Measurements from ENCODE around the gene PTGR3.

The PTGR3 gene, protein sequence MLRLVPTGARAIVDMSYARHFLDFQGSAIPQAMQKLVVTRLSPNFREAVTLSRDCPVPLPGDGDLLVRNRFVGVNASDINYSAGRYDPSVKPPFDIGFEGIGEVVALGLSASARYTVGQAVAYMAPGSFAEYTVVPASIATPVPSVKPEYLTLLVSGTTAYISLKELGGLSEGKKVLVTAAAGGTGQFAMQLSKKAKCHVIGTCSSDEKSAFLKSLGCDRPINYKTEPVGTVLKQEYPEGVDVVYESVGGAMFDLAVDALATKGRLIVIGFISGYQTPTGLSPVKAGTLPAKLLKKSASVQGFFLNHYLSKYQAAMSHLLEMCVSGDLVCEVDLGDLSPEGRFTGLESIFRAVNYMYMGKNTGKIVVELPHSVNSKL

DNA sequence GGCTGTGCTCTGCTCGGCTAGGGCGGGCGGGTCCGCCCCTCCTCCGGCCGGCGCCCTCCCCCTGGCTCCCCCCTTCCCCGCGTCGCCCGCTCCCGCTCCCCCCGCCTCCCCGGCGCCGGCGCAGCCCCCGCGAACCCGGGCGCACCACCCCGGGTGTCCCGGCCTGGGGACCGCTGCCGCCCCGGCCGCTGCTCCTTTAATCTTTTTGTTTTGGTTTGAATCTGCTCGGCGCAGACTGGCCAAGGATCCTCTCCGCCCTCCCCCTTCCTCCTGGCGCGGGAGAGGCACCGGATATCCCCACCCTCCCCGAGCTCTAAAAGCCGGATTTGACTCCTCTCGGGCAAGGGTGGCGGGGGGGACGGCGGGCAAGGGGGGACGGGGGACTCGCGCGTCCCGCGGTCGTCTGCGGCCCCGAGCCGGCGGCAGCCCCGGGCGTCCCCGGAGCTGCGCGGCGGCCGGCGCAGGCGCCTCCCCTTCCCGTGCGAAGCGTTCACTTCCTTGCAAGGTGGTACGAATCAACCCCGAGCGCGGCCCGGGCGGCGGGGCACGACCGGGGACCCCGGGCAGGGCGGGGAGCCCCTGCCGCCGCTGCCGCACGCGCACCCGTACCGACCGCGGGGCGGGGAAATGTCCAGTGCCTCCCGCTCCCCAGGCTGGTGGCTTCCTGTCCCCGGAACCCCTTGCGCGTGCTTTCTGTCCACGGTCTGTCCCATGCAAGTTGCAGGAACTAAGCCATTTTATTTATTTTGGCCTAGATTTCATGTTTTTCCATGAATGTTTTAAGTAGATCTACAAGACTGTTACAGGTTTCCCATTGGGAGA lies at the start of gene PTGR3:
Gene PTGR3 (minus strand): TSS at position 11 of the 822 bp plus-strand sequence. CDS start 81 bp downstream, outside the sequence.
- DNase-seq: peak; percentile 76

DNA sequence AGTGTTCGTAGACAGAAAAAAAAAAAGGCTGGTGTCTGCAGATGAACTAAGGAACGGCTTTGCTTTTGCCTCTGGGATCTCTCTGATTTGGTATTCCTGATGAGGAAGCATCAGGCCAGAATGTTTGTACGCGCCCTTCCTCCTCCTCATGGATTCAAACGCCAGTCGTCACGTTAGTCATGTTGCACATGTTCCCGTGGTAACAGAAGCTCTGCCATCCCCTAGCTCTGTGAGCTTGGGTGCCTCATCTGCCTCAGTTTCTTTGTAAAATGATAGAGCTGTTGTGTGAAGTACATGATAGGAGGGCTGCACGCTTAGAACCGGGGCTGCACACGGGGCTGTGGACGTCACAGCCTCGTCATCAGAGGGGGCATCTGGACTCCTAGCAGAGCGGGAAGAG lies 48.7 kb upstream of the PTGR3 start:
- no peak for DNase-seq

DNA sequence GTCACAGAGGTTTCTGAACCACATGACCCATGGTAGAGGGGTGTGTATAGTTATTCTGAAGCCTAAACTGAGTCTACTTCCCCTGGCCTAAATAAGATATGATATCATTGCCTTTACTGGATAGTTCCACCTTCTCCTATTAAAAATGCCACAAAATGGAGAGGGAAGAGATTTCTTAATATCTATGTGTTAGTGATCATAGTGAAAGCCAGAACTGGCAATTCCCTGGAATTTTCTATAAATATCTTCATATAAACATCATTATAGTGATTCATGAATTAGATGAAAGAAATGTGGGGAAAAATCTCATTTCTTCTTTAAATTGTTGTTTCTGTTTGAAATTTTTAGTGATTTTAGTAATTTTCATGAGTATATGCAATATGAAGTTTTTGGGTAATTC lies 47.4 kb upstream of the PTGR3 start:
- peak; percentile 26 for DNase-seq

DNA sequence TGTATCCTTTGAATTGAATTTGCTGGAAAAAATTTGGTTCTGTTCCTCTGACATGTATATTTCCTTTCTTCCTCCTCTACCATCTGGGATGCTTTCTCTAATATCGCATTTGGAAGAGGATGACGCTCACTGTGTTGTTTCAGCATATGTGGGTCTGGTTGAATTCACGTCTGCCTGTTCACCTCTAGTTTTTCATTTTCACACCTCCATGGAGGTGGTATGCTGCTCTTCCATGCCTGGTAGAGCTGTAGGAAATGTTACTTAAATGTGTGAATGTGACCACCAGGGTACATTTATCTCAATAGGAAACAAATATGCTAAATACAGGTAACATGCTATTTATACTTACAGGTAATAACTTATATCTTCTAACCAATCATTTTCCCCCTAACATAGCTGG lies 46.2 kb upstream of the PTGR3 start:
- no peak for DNase-seq

DNA sequence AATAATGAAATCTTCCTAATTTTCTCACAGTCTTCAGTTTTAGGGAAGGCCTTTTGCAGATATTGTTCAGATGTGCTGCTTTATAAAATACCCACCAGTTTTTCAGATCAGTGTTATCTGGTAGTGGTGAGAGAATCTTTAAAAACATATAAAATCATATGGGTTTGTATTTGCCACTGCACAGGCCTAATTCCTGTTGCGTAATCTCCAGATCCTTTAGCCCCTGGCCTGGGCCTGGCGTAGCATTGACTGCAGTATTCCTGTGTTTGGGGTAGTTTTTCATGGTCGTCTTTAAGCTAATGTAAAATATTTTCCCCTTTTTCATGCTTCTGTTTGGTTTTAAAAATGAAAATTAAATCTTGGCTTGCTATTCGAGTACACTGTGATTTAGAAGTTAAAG lies 44.8 kb upstream of the PTGR3 start:
- no peak for DNase-seq

DNA sequence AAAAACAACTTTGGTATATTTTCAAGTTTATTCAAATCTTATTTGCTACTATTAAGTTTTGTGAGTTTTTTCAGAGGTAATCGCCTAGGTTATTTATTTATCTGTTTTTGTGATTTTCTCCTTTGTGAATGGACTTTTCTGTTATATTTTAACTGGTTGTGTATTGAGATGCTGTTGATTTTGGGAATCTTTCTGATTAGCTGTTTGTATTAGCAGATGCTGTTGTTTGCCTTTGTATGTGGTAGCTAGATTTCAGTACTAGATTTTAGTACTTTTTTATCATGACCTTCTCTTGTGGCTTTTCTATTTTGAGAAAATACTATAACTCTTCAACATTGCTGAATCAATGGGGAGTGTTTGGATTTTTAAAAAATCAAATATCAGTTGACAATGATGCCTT lies 44.1 kb upstream of the PTGR3 start:
- no peak for DNase-seq

DNA sequence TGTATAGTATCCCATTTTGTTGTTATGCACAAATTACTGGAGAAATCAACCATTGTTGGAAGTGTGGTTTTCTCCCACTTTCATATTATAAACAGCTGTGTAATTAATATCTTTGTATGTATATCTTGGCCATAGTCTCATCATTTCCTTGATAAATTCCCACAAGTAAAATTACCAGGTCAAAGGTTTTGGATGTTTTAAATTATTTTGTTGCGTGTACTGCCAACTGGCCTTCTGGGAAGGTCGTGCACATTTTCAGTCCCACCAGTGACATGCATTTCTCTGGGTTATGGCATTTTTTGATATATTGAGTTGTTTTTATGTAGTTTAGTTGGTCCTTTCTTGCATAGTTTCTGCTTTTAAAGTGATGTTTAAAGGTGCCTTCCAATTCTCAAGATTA lies 43.2 kb upstream of the PTGR3 start:
- no peak for DNase-seq

DNA sequence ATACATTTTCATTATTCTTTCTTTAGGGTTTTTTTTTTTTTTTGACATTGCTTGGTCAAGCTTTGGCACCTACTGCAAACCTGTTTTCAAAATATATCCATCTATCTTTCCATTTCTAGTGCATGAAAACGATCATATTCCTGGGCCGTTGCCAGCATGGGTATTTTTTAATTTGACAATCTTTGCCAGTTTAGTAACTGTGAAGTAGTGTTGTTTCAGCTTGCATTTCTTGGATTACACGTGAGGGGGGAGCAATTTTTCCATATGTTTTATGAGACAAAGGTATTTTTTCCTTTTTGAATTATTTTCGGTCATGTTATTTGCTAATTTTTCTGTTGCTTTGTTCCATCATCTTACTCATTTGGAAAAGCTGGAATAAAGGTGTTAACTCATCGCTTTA lies 42.5 kb upstream of the PTGR3 start:
- no peak for DNase-seq

DNA sequence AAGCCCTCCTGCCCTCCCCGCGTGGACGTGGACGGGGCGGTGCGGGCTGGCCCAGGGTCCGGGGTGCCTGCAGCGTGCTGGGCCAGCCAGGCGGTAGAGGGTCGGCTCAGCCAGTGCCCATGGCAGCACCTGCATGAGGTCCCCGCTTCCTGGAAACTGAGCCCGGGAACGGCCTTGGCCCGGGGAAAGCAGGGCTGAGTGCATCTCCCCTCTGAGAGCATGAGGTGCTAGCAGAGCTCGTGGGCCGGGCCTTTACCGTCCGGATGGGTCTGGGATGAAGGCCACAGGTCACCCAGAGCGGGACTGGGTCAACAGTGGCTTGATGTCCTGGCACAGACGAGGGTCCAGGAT lies 41.5 kb upstream of the PTGR3 start:
- no peak for DNase-seq

DNA sequence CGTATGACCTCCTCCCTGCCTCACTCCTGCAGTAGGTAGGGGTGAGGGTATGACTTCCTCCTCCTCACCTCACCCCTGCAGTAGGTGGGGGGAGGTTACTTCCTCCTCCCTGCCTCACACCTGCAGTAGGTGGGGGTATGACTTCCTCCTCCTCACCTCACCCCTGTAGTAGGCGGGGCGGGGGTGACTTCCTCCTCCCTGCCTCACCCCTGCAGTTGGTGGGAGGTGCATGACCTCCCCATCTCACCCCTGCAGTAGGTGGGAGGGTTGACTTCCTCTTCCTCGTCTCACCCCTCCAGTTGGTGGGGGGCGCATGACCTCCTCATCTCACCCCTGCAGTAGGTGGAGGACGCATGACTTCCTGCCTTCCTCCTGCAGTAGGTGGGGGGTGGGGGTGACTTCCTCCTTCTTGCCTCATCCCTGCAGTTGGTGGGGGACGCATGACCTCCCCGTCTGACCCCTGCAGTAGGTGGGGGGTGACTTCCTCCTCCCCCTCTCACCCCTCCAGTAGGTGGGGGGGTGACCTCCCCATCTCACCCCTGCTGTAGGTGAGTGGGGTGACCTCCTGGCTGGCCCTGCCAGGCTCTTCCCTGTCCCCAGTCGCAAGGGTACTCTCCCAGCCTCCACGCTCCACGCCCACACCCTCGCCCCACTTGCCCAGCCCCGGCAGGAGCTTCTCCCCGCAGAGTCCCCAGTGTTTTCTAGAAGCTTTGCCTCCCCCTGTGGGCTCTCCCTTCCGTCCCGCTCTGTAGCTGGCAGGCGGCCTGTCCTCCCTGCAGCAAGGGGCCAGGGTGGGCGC lies 40.9 kb upstream of the PTGR3 start:
- DNase-seq: no peak

DNA sequence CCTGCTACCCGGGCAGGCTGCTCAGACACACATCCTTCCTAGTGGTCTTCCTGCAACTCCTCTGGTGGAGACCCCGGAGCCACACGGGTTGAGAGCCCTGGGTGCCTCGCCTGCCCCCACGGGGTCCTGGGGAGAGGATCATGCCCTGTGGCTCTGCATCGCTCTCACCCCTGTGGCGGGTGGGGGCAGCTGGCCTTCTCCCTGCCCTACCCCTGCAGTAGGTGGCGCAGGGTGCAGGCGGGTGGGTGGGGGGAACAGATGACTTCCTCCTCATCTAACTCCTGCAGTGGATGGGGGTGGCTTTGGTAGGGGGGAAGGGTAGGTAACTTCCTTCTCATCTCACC lies 40.2 kb upstream of the PTGR3 start:
- no peak for DNase-seq

DNA sequence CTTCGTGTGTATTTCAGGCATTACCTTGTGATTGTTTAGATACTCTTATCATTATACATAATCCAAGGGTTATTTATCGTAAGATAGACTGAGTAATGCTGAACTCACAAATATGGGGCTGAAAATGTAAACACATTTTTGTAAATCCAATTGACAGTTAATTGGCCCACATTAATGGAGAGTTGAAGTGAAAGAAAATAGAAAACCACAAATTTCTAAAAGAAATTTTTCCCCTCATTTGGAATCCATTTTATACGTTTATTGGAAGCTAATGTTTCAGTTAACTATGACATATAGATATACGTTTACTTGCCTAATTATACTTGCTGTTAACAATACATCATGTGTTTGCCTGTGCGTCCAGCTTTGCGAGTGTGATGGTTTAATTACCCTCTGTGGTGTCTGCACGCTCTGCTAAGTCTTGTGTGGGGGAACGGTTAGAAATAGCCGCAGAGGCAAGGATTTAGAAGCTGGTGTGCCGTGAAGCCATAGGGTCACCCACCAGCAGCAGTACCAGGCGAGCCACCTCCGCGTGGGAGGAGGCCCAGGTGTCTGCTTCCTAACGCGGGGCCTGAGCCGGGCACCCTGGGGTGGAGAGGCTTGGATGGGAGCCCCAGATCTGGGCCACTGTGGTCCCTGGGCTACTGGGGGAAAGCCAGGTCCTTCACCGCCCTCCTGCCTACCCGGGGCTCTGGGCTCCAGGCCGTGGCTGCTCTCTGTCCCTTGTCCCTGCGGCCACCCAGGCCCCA lies 39.7 kb upstream of the PTGR3 start:
- DNase-seq: no peak

DNA sequence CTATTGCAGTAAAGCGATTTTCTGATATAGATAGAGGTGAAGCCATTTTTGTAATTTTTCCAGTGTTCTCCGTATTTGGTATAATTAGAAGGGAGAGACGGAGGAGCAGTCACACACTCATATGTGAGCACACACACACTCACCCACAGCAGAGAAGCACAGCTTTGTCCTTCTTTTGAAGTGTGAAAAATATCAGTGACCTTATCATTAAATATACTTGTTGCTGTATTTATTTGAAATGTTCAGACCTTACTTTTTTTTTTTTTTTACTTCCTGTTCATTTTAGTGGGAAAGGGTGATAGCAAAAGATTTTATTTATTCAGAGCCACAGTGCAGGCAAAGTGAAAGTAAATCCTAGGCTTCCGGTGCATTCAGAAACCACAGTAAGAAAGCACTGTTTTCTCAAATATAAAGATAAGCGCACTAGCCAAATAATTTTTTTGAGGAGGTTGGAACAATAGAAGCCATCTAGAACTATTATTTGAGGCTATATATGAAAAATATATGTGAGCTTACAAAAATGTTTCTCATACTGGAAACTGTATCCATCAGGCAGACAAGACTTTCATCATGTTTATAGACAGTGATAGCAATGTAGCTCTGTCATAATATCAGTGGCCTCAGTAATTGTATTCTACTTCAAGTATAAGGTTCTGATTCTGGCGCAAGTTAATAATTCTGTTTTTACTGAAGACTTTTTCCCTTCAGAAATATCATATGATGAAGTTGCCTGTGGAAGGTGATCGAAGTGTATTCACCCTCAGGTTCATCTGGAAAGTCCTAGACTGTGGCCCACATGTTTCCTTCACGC lies 38.9 kb upstream of the PTGR3 start:
- DNase-seq: peak; percentile 44

DNA sequence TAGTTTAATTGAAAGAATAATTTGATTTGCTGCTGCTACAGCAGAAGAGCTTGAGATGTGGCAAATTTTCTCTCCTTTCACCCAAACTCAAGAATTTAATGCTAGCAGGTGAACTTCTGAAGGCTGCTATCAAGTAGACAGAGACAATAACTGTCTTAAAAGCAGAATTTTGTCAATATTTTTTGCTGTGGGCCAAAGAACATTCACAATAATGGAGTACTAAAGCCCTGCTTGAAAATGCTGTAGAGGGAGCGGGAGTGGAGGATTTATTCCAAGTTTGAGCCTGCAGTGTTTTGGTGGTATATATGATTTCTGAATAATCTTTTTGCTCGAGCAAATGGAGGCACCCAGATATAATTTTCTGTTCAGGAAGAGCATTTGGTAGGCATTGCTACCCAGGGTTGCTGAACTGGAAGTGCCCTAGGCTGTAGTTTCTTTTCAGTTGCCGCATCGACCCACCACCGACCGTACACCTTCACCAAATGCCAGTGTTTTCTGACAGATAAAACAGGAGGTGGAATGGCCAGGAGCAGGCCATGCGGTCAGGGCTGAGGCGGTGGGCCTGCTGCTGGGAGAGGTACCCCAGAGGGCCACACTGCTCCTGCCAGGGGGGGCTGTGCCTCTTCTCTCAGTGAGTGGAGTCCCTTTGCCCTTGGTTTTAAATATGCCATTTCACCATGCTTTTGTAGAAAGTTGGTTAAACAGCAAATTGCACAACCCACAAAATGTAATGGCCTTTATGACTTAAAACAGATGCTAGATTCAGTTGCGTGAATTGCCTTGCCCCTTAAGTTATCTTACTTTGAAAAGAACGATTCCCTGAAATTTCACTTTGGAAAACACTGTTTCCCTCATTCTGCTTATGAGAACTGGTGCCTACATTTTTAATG lies 38.0 kb upstream of the PTGR3 start:
- no peak for DNase-seq

DNA sequence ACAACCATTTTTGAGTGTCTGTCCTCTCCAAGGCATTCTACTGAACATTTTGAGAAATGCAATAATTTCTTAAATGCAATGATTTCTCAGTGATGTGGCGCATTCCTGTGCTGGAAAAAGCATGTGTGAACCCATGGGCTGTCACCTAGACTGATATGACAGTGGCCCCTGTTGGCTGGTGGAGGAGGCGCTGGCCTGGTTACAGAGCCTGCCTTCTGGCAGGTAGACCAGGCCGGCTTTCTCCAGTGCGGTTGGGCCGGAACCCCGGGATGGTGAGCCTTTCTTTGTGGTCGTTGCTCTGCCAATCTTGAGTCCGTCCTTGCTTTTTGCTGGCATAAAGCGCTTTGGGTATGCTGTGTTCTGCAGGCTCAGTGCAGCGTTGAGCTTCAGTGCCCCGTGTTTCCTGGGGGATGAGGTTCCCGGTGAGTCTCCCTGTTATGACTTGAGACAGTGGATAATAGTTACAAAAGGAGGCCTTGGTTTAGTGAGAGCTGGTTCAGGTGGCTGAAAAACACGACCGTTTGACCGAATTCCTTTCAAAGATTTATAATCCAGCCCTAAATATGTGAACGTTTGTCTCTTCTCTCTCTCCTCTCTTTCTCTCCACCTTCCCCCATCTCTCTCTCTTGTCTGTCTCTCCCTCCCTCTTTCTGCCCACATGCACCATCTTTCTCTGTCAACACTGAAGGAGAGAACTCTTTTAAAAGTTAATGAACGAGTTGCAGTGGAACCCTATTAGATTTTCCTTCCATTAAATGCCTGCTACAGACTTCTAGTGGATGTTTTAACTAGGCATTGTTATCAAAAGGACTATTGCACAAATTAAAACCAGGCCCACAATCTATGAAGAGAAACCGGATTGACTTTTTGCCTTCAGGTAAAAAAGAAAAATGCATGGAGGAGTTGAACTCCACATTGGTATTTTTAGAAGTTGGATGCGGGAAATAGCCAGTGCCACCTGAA lies 35.7 kb upstream of the PTGR3 start:
- no peak for DNase-seq

DNA sequence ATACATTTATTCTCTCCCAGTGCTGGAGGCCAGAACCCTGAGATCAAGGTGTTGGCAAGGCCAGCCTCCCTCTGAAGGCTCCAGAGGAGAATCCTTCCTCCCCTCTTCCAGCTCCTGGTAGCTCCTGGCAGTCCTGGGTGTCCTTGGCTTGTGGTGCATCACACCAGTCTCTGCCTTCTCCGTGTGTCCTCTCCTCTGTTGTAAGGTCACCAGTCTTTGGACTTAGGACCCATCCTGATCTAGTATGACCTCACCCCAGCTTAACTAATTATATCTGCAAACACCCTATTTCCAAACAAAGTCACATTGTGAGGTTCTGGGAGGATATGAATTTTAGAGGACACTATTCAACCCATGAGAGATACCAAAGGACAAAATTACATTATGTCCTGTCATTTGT lies 32.8 kb upstream of the PTGR3 start:
- DNase-seq: no peak

DNA sequence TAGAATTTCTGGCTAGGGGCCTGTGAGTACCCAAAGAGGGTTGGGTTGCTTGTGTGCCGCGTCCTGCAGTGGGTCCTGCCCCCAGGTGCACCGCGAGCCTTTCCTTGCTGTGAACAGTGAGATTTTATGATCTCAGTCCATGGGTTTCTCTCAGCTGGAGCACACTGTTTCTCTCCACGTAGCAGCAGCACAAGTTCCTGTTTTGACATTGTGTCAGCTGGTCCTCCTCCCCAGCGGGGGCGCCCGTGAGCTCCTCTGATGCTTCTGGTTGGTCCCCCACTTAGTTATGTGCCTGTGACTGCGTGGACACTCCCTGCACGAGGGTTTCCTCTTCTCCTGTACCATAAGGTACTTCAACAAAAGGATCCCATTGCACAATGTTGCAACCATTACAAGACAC lies 31.5 kb upstream of the PTGR3 start:
- DNase-seq: no peak

DNA sequence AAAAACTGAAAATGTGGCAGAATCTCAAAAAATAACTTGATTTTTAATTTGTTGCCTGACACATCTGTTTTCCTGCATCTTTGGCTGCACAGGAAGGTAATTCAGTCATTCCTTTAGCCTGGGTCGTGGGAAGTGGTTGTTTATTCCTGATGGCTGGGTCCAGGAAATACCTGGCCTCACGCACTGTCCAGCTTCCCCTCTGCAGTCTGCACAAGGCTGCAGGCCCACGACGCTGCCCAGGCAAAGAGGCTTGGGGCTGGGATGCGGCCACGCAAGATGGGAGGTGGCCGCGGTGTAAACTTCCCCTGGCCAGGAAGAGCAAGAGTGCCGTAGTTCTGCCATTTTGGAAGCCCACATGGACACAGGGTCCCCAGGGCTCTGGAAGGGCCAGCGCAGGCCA lies 29.8 kb upstream of the PTGR3 start:
- DNase-seq: no peak

DNA sequence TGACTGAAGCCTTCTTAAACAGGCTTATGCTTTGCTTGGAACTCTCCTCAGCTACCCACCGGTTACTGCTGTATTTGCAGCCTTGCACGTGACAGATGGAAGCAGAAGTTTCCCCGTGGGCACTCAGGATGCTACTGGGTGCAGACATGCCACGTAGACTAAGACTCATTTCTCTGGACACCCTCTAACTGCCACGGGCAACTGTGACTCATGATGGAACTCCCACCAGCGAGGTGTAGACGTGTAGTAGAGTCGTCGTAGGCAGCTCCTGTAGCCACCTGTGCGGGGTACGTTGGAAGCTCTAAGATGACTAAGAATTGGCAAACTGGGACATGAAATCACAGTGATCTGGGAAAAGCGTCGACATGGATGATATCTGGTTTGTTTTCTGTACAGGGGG lies 29.2 kb upstream of the PTGR3 start:
- no peak for DNase-seq

DNA sequence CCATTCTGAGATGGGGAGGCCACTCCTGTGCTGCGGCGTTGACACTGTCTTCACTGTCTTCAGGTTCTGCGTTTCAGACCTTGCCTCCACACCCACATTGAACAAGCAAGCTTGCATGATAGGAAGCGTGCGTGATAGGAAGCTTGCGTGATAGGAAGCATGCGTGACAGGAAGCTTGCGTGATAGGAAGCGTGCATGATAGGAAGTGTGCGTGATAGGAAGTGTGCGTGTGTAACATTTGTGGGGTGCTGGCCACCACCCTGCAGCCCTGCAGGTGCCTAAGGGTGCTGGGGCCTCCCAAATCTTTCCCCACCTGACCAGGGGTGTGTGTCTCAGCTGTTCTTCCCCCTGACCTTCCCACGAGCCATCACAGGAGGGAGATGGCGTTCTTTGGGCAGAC lies 27.0 kb upstream of the PTGR3 start:
- DNase-seq: no peak
